ENCODE data around the gene ACP1. TPM values are rescaled to one million over a fixed set of nuclear protein-coding genes. Genes with fewer than 3 reads are reported as not detected.
"Not testable (repeated sequence)": the region's sequence is repeated elsewhere in the genome, so short reads cannot be mapped to it uniquely, and the experiment has no call there.

ACP1 gene
- polyA plus RNA-seq, 2 of the 4 experiments (the other 2 are of a cell fraction): 204 to 338 TPM

DNA sequence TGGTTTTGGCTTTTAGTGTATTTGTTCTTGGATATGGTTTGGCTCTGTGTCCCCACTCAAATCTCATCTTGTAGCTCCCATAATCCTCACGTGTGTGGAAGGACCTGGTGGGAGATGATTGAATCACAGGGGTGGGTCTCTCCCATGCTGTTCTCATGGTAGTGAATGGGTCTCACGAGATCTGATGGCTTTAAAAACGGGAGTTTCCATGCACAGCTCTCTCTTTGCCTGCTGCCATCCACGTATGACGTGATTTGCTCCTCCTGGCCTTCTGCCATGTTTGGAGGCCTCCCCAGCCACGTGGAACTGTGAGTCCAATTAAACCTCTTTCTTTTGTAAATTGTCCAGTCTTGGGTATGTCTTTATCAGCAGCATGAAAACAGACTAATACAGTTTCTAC lies 51.2 kb downstream of the ACP1 start:
- H3K4me3 ChIP-seq; H3K4me1 ChIP-seq; POLR2A ChIA-PET; DNase-seq (ENCODE audit: low read depth in 1 of 2, low spot score in 1 of 2); FAIRE-seq; ATAC-seq; H3K9me3 ChIP-seq; H3K4me2 ChIP-seq; H3K27ac ChIP-seq; CTCF ChIA-PET: not testable (repeated sequence)
- TF ChIP-seq, protein P1, sequence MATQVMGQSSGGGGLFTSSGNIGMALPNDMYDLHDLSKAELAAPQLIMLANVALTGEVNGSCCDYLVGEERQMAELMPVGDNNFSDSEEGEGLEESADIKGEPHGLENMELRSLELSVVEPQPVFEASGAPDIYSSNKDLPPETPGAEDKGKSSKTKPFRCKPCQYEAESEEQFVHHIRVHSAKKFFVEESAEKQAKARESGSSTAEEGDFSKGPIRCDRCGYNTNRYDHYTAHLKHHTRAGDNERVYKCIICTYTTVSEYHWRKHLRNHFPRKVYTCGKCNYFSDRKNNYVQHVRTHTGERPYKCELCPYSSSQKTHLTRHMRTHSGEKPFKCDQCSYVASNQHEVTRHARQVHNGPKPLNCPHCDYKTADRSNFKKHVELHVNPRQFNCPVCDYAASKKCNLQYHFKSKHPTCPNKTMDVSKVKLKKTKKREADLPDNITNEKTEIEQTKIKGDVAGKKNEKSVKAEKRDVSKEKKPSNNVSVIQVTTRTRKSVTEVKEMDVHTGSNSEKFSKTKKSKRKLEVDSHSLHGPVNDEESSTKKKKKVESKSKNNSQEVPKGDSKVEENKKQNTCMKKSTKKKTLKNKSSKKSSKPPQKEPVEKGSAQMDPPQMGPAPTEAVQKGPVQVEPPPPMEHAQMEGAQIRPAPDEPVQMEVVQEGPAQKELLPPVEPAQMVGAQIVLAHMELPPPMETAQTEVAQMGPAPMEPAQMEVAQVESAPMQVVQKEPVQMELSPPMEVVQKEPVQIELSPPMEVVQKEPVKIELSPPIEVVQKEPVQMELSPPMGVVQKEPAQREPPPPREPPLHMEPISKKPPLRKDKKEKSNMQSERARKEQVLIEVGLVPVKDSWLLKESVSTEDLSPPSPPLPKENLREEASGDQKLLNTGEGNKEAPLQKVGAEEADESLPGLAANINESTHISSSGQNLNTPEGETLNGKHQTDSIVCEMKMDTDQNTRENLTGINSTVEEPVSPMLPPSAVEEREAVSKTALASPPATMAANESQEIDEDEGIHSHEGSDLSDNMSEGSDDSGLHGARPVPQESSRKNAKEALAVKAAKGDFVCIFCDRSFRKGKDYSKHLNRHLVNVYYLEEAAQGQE (IDR thresholded peaks at IDR 0.05): peak; percentile 56; the same call in 1 of the 2 replicates
- WGBS (ENCODE audit: missing lambda C conversion rate): 11% methylated on average over 6 of the region's 6 CpGs

DNA sequence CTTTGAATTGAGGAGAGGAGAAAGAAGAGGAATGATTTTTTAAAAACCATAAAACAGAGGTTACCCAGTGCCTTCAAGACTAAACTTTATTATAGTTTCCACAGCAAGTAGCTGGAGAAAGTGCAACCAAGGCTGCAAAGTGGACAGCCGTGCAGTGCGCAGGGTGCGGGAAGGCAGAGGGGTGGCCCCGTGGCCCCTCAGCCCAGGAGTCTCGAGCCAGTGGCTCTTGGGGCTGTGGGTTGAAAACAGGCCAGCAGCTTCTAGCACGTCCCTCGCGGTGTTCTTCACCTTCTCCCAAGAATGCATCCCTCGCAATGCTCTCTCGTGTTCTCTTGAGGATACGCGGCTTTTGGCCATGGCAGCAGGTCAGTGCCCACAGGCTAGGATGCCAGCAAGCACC lies 51.6 kb downstream of the ACP1 start:
- POLR2A ChIA-PET: no interaction called here
- no peaks in the 10 kb centered on the region for H3K9me3 ChIP-seq
- ATAC-seq (no peak), FAIRE-seq (no peak), DNase-seq (ENCODE audit: low read depth in 1 of 2, low spot score in 1 of 2) (no peak)
- H3K4me2 ChIP-seq: no peak overlapping the region
- CTCF ChIA-PET: interaction anchor here (0.6 kb wide), 1 partner anchor 34 kb away, joined by 3 read pairs; no protein-coding TSS in a partner anchor
- H3K4me3 ChIP-seq: no peak overlapping the region
- 66% methylated on average over 12 of the region's 12 CpGs for WGBS (ENCODE audit: missing lambda C conversion rate)
- H3K4me1 ChIP-seq: no peaks in the 10 kb centered on the region
- H3K27ac ChIP-seq: no peak overlapping the region
- TF ChIP-seq NFE2L2 (conservative IDR thresholded peaks at IDR 0.05; ENCODE audit: low read length): no peak
- TF ChIP-seq, protein P2, sequence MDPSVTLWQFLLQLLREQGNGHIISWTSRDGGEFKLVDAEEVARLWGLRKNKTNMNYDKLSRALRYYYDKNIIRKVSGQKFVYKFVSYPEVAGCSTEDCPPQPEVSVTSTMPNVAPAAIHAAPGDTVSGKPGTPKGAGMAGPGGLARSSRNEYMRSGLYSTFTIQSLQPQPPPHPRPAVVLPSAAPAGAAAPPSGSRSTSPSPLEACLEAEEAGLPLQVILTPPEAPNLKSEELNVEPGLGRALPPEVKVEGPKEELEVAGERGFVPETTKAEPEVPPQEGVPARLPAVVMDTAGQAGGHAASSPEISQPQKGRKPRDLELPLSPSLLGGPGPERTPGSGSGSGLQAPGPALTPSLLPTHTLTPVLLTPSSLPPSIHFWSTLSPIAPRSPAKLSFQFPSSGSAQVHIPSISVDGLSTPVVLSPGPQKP (IDR thresholded peaks at IDR 0.05; ENCODE audit: low read depth, low read length): no peak
- no peak for TF ChIP-seq SREBF2 (IDR thresholded peaks at IDR 0.05)
- no peak for TF ChIP-seq HOXB5 (CRISPR knock-in tag; IDR thresholded peaks at IDR 0.05)
- no peak for TF ChIP-seq FOSL2 (IDR thresholded peaks at IDR 0.05)
- no peak for TF ChIP-seq FOSL2 (CRISPR knock-in tag; IDR thresholded peaks at IDR 0.05)
- no peak for TF ChIP-seq RCOR1 (IDR thresholded peaks at IDR 0.05; ENCODE audit: low read depth, low read length)
- no peak for TF ChIP-seq CHD4 (IDR thresholded peaks at IDR 0.05; ENCODE audit: borderline replicate concordance)
- no peak for TF ChIP-seq HEYL (CRISPR knock-in tag; IDR thresholded peaks at IDR 0.05)
- no peak for TF ChIP-seq KDM5A (IDR thresholded peaks at IDR 0.05)
- TF ChIP-seq GATA3 (IDR thresholded peaks at IDR 0.05; ENCODE audit: borderline replicate concordance): no peak
- TF ChIP-seq, protein P3, sequence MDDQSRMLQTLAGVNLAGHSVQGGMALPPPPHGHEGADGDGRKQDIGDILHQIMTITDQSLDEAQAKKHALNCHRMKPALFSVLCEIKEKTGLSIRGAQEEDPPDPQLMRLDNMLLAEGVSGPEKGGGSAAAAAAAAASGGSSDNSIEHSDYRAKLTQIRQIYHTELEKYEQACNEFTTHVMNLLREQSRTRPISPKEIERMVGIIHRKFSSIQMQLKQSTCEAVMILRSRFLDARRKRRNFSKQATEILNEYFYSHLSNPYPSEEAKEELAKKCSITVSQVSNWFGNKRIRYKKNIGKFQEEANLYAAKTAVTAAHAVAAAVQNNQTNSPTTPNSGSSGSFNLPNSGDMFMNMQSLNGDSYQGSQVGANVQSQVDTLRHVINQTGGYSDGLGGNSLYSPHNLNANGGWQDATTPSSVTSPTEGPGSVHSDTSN (IDR thresholded peaks at IDR 0.05): no peak
- TF ChIP-seq, protein P4, sequence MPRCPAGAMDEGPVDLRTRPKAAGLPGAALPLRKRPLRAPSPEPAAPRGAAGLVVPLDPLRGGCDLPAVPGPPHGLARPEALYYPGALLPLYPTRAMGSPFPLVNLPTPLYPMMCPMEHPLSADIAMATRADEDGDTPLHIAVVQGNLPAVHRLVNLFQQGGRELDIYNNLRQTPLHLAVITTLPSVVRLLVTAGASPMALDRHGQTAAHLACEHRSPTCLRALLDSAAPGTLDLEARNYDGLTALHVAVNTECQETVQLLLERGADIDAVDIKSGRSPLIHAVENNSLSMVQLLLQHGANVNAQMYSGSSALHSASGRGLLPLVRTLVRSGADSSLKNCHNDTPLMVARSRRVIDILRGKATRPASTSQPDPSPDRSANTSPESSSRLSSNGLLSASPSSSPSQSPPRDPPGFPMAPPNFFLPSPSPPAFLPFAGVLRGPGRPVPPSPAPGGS (IDR thresholded peaks at IDR 0.05): no peak
- no peak for TF ChIP-seq ZNF302 (CRISPR knock-in tag; IDR thresholded peaks at IDR 0.05)
- no peak for TF ChIP-seq NR3C1 (IDR thresholded peaks at IDR 0.05)
- no peak for TF ChIP-seq CEBPB (IDR thresholded peaks at IDR 0.05)
